ENCODE data around the gene CDCA7. TPM values are rescaled to one million over a fixed set of nuclear protein-coding genes. Genes with fewer than 3 reads are reported as not detected.

Gene CDCA7
- polyA plus RNA-seq, 1 donor from 2014 or later: 0.27 TPM

GRCh38 chr2:173346035-173346434 lies 8.6 kb upstream of the CDCA7 start:
- Histone ChIP-seq H3K36me3 (ENCODE audit: insufficient read depth, low read length) (no peaks in the 10 kb centered on the region), H3F3A (ENCODE audit: insufficient read depth, low read length, poor library complexity, severe bottlenecking) (no peaks in the 10 kb centered on the region), H3K27ac (ENCODE audit: low read length) (no peak overlapping the region), H2AFZ (ENCODE audit: low read depth, low read length) (no peak overlapping the region), H3K9me2 (ENCODE audit: insufficient read depth, low read length) (no peaks in the 10 kb centered on the region), H3K9ac (ENCODE audit: low read length) (no peak overlapping the region), H3K9me3 (ENCODE audit: low read length) (no peaks in the 10 kb centered on the region), H3K4me3 (ENCODE audit: low read length) (no peak overlapping the region), H3K79me2 (replicated peaks; ENCODE audit: insufficient read depth, low read length) (no peaks in the 10 kb centered on the region), H3K27me3 (ENCODE audit: insufficient read depth, low read depth, low read length) (peaks cover 4% of the 10 kb centered on the region), H4K20me1 (ENCODE audit: insufficient read depth) (no peaks in the 10 kb centered on the region), H3K4me2 (ENCODE audit: low read length) (no peak overlapping the region)
- TF ChIP-seq TAF1 (IDR thresholded peaks at IDR 0.05; ENCODE audit: low read depth): no peak
- no peak for TF ChIP-seq CTCF (IDR thresholded peaks at IDR 0.05; ENCODE audit: poor library complexity, severe bottlenecking)
- TF ChIP-seq POLR2AphosphoS5 (IDR thresholded peaks at IDR 0.05): no peak
- no peak for TF ChIP-seq REST (IDR thresholded peaks at IDR 0.05; ENCODE audit: borderline replicate concordance)
- no peak for TF ChIP-seq SMC3 (conservative IDR thresholded peaks at IDR 0.05; ENCODE audit: poor library complexity)
- no peak for TF ChIP-seq EZH2 (IDR thresholded peaks at IDR 0.05; ENCODE audit: borderline replicate concordance, insufficient read depth, low read length, poor library complexity, severe bottlenecking)
- no peak for TF ChIP-seq MXI1 (conservative IDR thresholded peaks at IDR 0.05; ENCODE audit: poor library complexity, severe bottlenecking)
- TF ChIP-seq EP300 (conservative IDR thresholded peaks at IDR 0.05; ENCODE audit: poor library complexity, severe bottlenecking): no peak
- no peak for TF ChIP-seq RAD21 (conservative IDR thresholded peaks at IDR 0.05)

DNA sequence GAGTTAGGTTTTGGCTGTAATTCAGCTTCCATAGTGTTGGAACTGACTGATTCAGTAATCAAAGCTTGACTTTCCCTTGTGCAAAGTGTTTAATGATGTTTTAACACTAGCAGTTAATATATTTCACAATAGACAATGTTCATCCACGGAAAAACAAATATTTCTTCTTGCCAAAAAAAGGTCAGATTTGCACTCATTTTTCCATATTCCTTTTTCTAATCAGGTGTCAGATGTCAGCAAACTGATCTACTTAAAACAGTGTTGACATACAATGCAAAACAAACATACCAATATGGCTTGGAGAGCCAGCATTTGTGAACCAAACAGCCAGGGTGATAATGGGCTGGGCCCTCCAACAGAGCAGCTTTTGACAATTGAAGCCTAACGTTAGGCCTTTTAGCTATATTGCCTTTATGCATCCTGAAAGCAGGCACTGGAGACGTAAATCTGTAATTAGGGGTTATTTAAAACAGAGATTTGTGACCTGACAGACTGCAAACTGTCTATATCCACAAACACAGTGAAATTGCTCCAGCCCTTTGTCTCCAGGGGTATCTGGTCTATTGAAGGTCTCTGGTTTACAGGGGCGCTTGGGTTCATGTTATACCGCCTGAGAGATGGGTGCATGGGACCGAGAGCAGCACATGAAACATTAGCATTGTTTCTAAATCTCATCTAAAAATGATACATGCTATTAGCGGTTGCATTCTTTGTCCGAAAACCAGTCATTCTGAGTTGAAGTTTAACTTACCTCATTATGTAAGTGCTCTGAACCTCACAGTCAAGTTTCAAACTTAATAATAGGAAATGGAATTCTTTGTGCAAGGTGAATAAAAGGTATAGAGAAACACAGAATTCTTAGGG lies 7.1 kb upstream of the CDCA7 start:
- H3K27ac ChIP-seq (ENCODE audit: low read length): no peak overlapping the region
- TF ChIP-seq EP300 (conservative IDR thresholded peaks at IDR 0.05; ENCODE audit: poor library complexity, severe bottlenecking): no peak
- peaks cover 3% of the 10 kb centered on the region for H3K9me3 ChIP-seq (ENCODE audit: low read length)
- H3K9ac ChIP-seq (ENCODE audit: low read length): no peak overlapping the region
- H3F3A ChIP-seq (ENCODE audit: insufficient read depth, low read length, poor library complexity, severe bottlenecking): no peaks in the 10 kb centered on the region
- no peaks in the 10 kb centered on the region for H3K79me2 ChIP-seq (replicated peaks; ENCODE audit: insufficient read depth, low read length)
- no peaks in the 10 kb centered on the region for H3K36me3 ChIP-seq (ENCODE audit: insufficient read depth, low read length)
- no peak overlapping the region for H2AFZ ChIP-seq (ENCODE audit: low read depth, low read length)
- no peak overlapping the region for H3K4me2 ChIP-seq (ENCODE audit: low read length)
- H3K9me2 ChIP-seq (ENCODE audit: insufficient read depth, low read length): no peaks in the 10 kb centered on the region
- H4K20me1 ChIP-seq (ENCODE audit: insufficient read depth): no peaks in the 10 kb centered on the region
- H3K27me3 ChIP-seq (ENCODE audit: insufficient read depth, low read depth, low read length): peaks cover 13% of the 10 kb centered on the region
- no peak overlapping the region for H3K4me3 ChIP-seq (ENCODE audit: low read length)
